IMR-90 (cell line): ENCODE data around the gene IGF2R. TPM values are rescaled to one million over a fixed set of nuclear protein-coding genes. Genes with fewer than 3 reads are reported as not detected.
A peak's percentile ranks its signal among the peaks of the same experiment; 100 is the strongest.

ENCODE experiments used
- ATAC-seq: fragments of 200-7000 bp; cut with Tn5 transposase; 2 replicates; pipeline ENCODE4 v1.9.1; 2020; ENCODE audit warnings: low read depth, mild to moderate bottlenecking, moderate library complexity
- BruUV-seq: library from RNA; stranded (reverse); fragments of 400-500 nt; replicated peaks from 2 replicates; lab custom pipeline; 2021; lab: Mats Ljungman, UMichigan
- CTCF ChIA-PET: fragments of 300-600 bp; formaldehyde crosslinking; extraction: SDS; loops from one replicate; lab custom pipeline; 2021; ENCODE audit warnings: antibody characterized with exemption; lab: Yijun Ruan, JAX
- POLR2A ChIA-PET: fragments of 300-600 bp; sonication (Branson Sonifier 250); formaldehyde crosslinking; loops from one replicate; lab custom pipeline; 2022; ENCODE audit warnings: antibody characterized with exemption; ENCODE audit not compliant: unreplicated experiment; lab: Charles Lee
- DNase-seq: peaks from one replicate; pipeline ENCODE4 v3.0.0; 2013
- H2AFZ ChIP-seq: replicated peaks from 2 replicates; pipeline ENCODE3; 2013; ENCODE audit warnings: low read length, mild to moderate bottlenecking; ENCODE audit not compliant: poor library complexity
- H2AK5ac ChIP-seq: 2 replicates; pipeline ENCODE4 v1.6.1; 2013; ENCODE audit warnings: low read depth, low read length, inconsistent platforms
- H2AK9ac ChIP-seq: replicated peaks from 2 replicates; pipeline ENCODE3; 2013; ENCODE audit warnings: mild to moderate bottlenecking, low read depth, low read length, moderate library complexity; ENCODE audit not compliant: poor library complexity
- H2BK120ac ChIP-seq: 2 replicates; pipeline ENCODE4 v1.6.1; 2013; ENCODE audit warnings: low read depth, low read length, inconsistent platforms
- H2BK15ac ChIP-seq: 3 replicates; pipeline ENCODE4 v1.6.1; 2013; ENCODE audit warnings: low read depth, low read length, inconsistent platforms
- H2BK20ac ChIP-seq: 2 replicates; pipeline ENCODE4 v1.6.1; 2013; ENCODE audit warnings: low read depth, mild to moderate bottlenecking, inconsistent platforms, low read length, moderate library complexity
- H2BK5ac ChIP-seq: 2 replicates; pipeline ENCODE4 v1.6.1; 2013; ENCODE audit warnings: mild to moderate bottlenecking, low read depth, low read length, inconsistent platforms; ENCODE audit not compliant: poor library complexity, severe bottlenecking
- H3K14ac ChIP-seq: replicated peaks from 2 replicates; pipeline ENCODE4 v1.6.1; 2013; ENCODE audit warnings: low read depth, low read length, inconsistent platforms
- H3K18ac ChIP-seq: 2 replicates; pipeline ENCODE4 v1.6.1; 2013; ENCODE audit warnings: low read depth, low read length, control low read depth
- H3K23ac ChIP-seq: 2 replicates; pipeline ENCODE4 v1.6.1; 2013; ENCODE audit warnings: low read depth, low read length, inconsistent platforms
- H3K27ac ChIP-seq: 2 replicates; pipeline ENCODE4 v1.5.1; 2013; ENCODE audit warnings: mild to moderate bottlenecking, control low read depth, low read length; ENCODE audit not compliant: insufficient read depth
- H3K27me3 ChIP-seq: 2 replicates; pipeline ENCODE4 v1.6.1; 2013; ENCODE audit warnings: low read length; ENCODE audit not compliant: control insufficient read depth, insufficient read depth
- H3K36me3 ChIP-seq: 2 replicates; pipeline ENCODE4 v1.6.1; 2013; ENCODE audit warnings: low read length, mixed read lengths; ENCODE audit not compliant: control insufficient read depth, insufficient read depth
- H3K4ac ChIP-seq: 2 replicates; pipeline ENCODE4 v1.6.1; 2013; ENCODE audit warnings: low read depth, low read length, inconsistent platforms
- H3K4me1 ChIP-seq: 2 replicates; pipeline ENCODE4 v1.6.1; 2013; ENCODE audit warnings: low read length, mixed read lengths; ENCODE audit not compliant: control insufficient read depth, insufficient read depth
- H3K4me2 ChIP-seq: 2 replicates; pipeline ENCODE4 v1.6.1; 2013; ENCODE audit warnings: low read depth, mild to moderate bottlenecking, control low read depth, low read length, moderate library complexity
- H3K4me3 ChIP-seq: 2 replicates; pipeline ENCODE4 v1.5.1; 2013; ENCODE audit warnings: low read depth, mild to moderate bottlenecking, control low read depth, low read length, moderate library complexity; ENCODE audit not compliant: insufficient read depth
- H3K56ac ChIP-seq: 2 replicates; pipeline ENCODE4 v1.6.1; 2013; ENCODE audit warnings: low read length, inconsistent platforms; ENCODE audit not compliant: insufficient read depth; ENCODE audit errors: extremely low read depth
- H3K79me1 ChIP-seq, 2 experiments: 2 replicates each; pipeline ENCODE4 v1.6.1; 2013; ENCODE audit warnings: low read length in 2 of 2, inconsistent platforms in 1 of 2, low read depth in 1 of 2
- H3K9ac ChIP-seq: 2 replicates; pipeline ENCODE4 v1.6.1; 2013; ENCODE audit warnings: low read depth, low read length, control low read depth
- H3K9me1 ChIP-seq: 2 replicates; pipeline ENCODE4 v1.6.1; 2013; ENCODE audit warnings: low read length, inconsistent platforms; ENCODE audit not compliant: insufficient read depth
- H3K9me3 ChIP-seq: 2 replicates; pipeline ENCODE4 v1.6.1; 2013; ENCODE audit warnings: low read length; ENCODE audit not compliant: control insufficient read depth, insufficient read depth
- H4K20me1 ChIP-seq: 2 replicates; pipeline ENCODE4 v1.6.1; 2013; ENCODE audit warnings: low read length, inconsistent platforms; ENCODE audit not compliant: insufficient read depth
- H4K5ac ChIP-seq: 2 replicates; pipeline ENCODE4 v1.6.1; 2013; ENCODE audit warnings: mild to moderate bottlenecking, low read depth, low read length, control low read depth
- H4K8ac ChIP-seq, 2 experiments: 2 replicates each; pipeline ENCODE4 v1.6.1; 2013; ENCODE audit warnings: low read depth in 2 of 2, low read length in 2 of 2, control low read depth in 1 of 2, inconsistent platforms in 1 of 2
- H4K91ac ChIP-seq: 2 replicates; pipeline ENCODE4 v1.6.1; 2013; ENCODE audit warnings: low read depth, low read length, inconsistent platforms; ENCODE audit not compliant: insufficient read depth
- MAZ ChIP-seq: IDR thresholded peaks from 2 replicates; pipeline ENCODE4 v1.6.1; 2012; ENCODE audit warnings: low read depth, mild to moderate bottlenecking, low read length, improper control_type of control experiment, moderate library complexity, borderline replicate concordance
- MXI1 ChIP-seq: IDR thresholded peaks from 2 replicates; pipeline ENCODE4 v1.6.1; 2012; ENCODE audit warnings: low read depth, mild to moderate bottlenecking, low read length, moderate library complexity, borderline replicate concordance
- WGBS, 2 experiments: methylation state at CpG; one replicate each; pipeline versions ENCODE4 v1.1.5 to v1.1.7; 2013; ENCODE audit warnings: missing lambda C conversion rate in 2 of 2; ENCODE audit not compliant: insufficient read length in 1 of 2; ENCODE audit errors: extremely low coverage in 2 of 2; 5-methylcytosine and 5-hydroxymethylcytosine counted together
- dilution Hi-C: fragments of 300-500 bp; cut with HindIII; formaldehyde crosslinking; loops from one replicate; pipeline ENCODE4 v1.14.3; 2018; ENCODE audit warnings: low sequenced_read_pairs; ENCODE audit not compliant: unreplicated experiment
- in situ Hi-C: fragments of 300-500 bp; cut with MboI; formaldehyde crosslinking; loops from 3 replicates; pipeline ENCODE4 v1.14.3; 2019; ENCODE audit warnings: low sequenced_read_pairs, inconsistent platforms, mixed read lengths
- intact Hi-C: fragments of 100-400 bp; cut with micrococcal nuclease; formaldehyde crosslinking; loops from 2 replicates; pipeline ENCODE4 v1.10.0; 2022
- polyA plus RNA-seq, 3 experiments: library from polyadenylated mRNA; depleted of rRNA; stranded (reverse); fragments of >200 nt; gene quantifications; 2 replicates each; pipeline ENCODE4 v1.2.3, GENCODE V29; 2012; ENCODE audit warnings: low replicate concordance in 1 of 3
- total RNA-seq: library from RNA; depleted of rRNA; stranded (reverse); fragments of >200 nt; gene quantifications from 2 replicates; pipeline ENCODE4 v1.2.3, GENCODE V29; 2012

The IGF2R gene
- total and polyA plus RNA-seq, 2 of the 4 experiments (the other 2 are of a cell fraction) = 33.2 to 41.4 TPM

- 66% methylated on average over 29 of the region's 57 CpGs; no CpG with 5 or more reads in 1 of the 2 experiments for WGBS, 2 experiments
- peaks cover 2% of the 10 kb centered on the region; the same call in 1 of the 2 replicates for H3K4me1 ChIP-seq
- ChIA-PET POLR2A (no interaction called here), CTCF (no interaction called here)
- H4K91ac ChIP-seq = no peak overlapping the region
- no peak overlapping the region for H2BK120ac ChIP-seq
- H4K20me1 ChIP-seq = peaks cover 62% of the 10 kb centered on the region
- no peak overlapping the region for H3K27ac ChIP-seq
- peaks cover 9% of the 10 kb centered on the region for H3K36me3 ChIP-seq
- dilution Hi-C loops = no loop called here
- H2AK5ac ChIP-seq = no peak overlapping the region
- peak overlapping the region; percentile 74 for H2AFZ ChIP-seq
- no peak overlapping the region for H2BK15ac ChIP-seq
- no peak overlapping the region for H3K56ac ChIP-seq
- no peak overlapping the region for H2AK9ac ChIP-seq
- peak overlapping the region; percentile 42; the same call in 1 of the 2 replicates for H3K4me2 ChIP-seq
- H3K18ac ChIP-seq = no peak overlapping the region
- no peak overlapping the region for H3K4ac ChIP-seq
- peaks cover 8% of the 10 kb centered on the region; the same call in 1 of the 2 replicates for H3K9me1 ChIP-seq
- H3K27me3 ChIP-seq = no peaks in the 10 kb centered on the region
- peak; percentile 96 for TF ChIP-seq MXI1
- TF ChIP-seq MAZ = no peak
- no TSS peak for BruUV-seq
- H2BK20ac ChIP-seq = no peak overlapping the region
- no peak overlapping the region for H3K23ac ChIP-seq
- H3K9ac ChIP-seq = no peak overlapping the region
- ATAC-seq (peak; percentile 98), DNase-seq (peak; percentile 61)
- no peak overlapping the region for H4K8ac ChIP-seq
- H3K9me3 ChIP-seq = peaks cover 3% of the 10 kb centered on the region; the same call in 1 of the 2 replicates
- intact Hi-C loops = loop anchor here (5.0 kb wide), 1 partner anchor 34 kb away; no protein-coding TSS in a partner anchor
- H2BK5ac ChIP-seq = no peak overlapping the region
- in situ Hi-C loops = no loop called here
- no peak overlapping the region for H4K5ac ChIP-seq
- H3K79me1 ChIP-seq = peaks cover 26 to 61% of the 10 kb centered on the region in 2 experiments
- no peak overlapping the region for H3K14ac ChIP-seq
- H3K4me3 ChIP-seq = no peak overlapping the region
Observed at GRCh38 chr6:160005861-160006540, 37.1 kb downstream of the IGF2R start.
